Osteocyte (in vitro differentiated cells): ENCODE measurements around the gene IL2RA. TPM values are rescaled to one million over a fixed set of nuclear protein-coding genes. Genes with fewer than 3 reads are reported as not detected.

Source experiments
- DNase-seq: peaks from one replicate; pipeline ENCODE4 v3.0.0; 2021; ENCODE audit warnings: mixed read lengths; ENCODE audit not compliant: unreplicated experiment; ENCODE audit errors: extremely low spot score
- H3K27ac Mint-ChIP-seq: one replicate; pipeline ENCODE4 v1.8.0; 2021; ENCODE audit warnings: mild to moderate bottlenecking, mixed read lengths; ENCODE audit not compliant: unreplicated experiment
- H3K27me3 Mint-ChIP-seq: one replicate; pipeline ENCODE4 v1.8.0; 2021; ENCODE audit warnings: mixed read lengths; ENCODE audit not compliant: unreplicated experiment
- H3K36me3 Mint-ChIP-seq: one replicate; pipeline ENCODE4 v1.8.0; 2021; ENCODE audit warnings: mixed read lengths; ENCODE audit not compliant: unreplicated experiment
- H3K4me1 Mint-ChIP-seq: one replicate; pipeline ENCODE4 v1.8.0; 2021; ENCODE audit warnings: mixed read lengths; ENCODE audit not compliant: unreplicated experiment
- H3K4me3 Mint-ChIP-seq: one replicate; pipeline ENCODE4 v1.8.0; 2021; ENCODE audit warnings: mild to moderate bottlenecking, moderate library complexity, mixed read lengths; ENCODE audit not compliant: unreplicated experiment
- H3K9me3 Mint-ChIP-seq: one replicate; pipeline ENCODE4 v1.8.0; 2021; ENCODE audit warnings: mixed read lengths; ENCODE audit not compliant: unreplicated experiment
- CTCF ChIP-seq: fragments of 200-600 bp; sonication (generic); IDR thresholded peaks from 2 replicates; pipeline ENCODE4 v1.5.0; 2021; ENCODE audit warnings: antibody characterized with exemption, mild to moderate bottlenecking, moderate library complexity
- total RNA-seq: library from RNA; stranded (reverse); gene quantifications from 2 replicates; pipeline ENCODE4 v1.2.1, GENCODE V29; 2021

The IL2RA gene
- total RNA-seq, 1 donor from 2014 or later: not detected

DNA sequence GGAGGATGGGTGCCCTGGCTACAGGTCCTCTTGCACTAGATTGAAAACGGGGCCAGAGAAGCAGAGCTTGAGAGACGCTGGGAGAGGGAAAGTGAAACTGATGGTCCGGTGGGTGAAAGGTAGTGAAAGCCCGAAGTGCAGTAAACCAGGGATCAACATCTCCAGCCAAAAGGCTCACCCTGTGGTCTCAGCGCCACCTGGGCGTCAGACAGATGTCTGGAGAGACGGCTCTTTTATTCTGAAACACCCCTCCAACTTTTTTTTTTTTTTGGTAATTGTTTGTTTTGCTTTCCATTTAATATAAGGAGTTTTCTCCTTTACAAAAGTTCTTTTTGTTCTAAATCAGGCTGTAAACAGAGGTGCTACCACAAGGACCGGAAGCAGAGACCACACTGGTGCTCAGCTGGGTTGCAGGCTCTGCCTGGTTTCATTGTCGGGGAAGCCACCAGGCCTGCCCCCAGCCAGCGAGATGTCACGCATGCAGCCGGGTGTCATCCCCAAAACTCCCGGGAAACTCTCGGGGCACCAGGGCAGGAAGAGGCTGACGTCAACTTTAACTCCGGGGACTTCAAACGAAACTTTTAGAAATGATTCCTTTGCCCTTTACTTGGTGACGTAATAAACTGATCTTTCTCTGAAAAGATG is 11.2 kb downstream of the IL2RA start:
- Mint-ChIP-seq H3K27ac (no peak overlapping the region), H3K4me1 (no peaks in the 10 kb centered on the region), H3K9me3 (no peaks in the 10 kb centered on the region), H3K4me3 (peak overlapping the region; percentile 40), H3K36me3 (no peaks in the 10 kb centered on the region), H3K27me3 (peaks cover 31% of the 10 kb centered on the region)
- no peak for TF ChIP-seq CTCF
- peak; percentile 76 for DNase-seq

- no peak for DNase-seq
- H3K4me1 Mint-ChIP-seq: no peaks in the 10 kb centered on the region
- H3K27me3 Mint-ChIP-seq: peaks cover 35% of the 10 kb centered on the region
Observed at GRCh38 chr10:6049031-6049400, 13.2 kb downstream of the IL2RA start.

DNA sequence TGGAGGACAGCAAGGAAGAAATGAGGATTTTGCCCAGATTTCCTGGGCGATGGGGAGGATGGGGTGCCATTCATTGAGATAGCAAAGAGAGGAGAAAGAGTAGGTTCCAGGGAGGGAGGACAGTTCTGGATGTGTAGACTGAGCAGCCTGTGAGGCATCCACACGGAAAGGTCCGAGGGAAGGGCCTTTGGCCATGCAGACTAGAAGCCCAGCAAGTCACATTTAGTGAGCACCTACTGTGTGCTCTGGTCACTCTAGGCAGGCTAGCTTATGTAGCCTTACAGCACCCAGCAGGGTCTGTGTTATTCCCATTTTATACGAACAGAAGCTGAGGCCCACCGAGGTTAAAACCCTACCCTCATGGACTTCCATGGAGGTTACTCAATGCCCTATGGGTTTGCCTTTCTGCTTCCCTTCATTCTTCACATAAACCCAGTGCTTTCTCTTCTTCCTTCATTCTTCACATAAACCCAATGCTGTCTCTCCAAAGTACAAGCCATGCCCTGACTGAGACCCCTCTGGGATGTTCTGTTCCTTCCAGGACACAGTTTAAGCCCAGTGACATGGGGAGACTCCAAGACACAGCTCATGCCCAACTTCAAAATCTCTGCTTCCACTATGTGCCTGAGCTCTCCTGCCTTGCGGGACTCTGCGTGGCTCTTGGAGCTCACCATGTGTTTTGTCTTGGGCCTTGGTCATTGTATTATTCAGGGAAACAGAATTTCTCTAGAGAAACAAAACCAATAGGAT is 13.7 kb downstream of the IL2RA start:
- H3K4me1 Mint-ChIP-seq: no peaks in the 10 kb centered on the region
- no peaks in the 10 kb centered on the region for H3K9me3 Mint-ChIP-seq
- no peak for TF ChIP-seq CTCF
- H3K36me3 Mint-ChIP-seq: no peaks in the 10 kb centered on the region
- no peak overlapping the region for H3K27ac Mint-ChIP-seq
- peak; percentile 59 for DNase-seq
- no peak overlapping the region for H3K4me3 Mint-ChIP-seq
- H3K27me3 Mint-ChIP-seq: peaks cover 37% of the 10 kb centered on the region

More at GRCh38 chr10:6049031-6049400, 13.2 kb downstream of the IL2RA start:
- Mint-ChIP-seq H3K36me3 (no peaks in the 10 kb centered on the region), H3K27ac (no peak overlapping the region), H3K4me3 (no peak overlapping the region), H3K9me3 (no peaks in the 10 kb centered on the region)
- no peak for TF ChIP-seq CTCF

DNA sequence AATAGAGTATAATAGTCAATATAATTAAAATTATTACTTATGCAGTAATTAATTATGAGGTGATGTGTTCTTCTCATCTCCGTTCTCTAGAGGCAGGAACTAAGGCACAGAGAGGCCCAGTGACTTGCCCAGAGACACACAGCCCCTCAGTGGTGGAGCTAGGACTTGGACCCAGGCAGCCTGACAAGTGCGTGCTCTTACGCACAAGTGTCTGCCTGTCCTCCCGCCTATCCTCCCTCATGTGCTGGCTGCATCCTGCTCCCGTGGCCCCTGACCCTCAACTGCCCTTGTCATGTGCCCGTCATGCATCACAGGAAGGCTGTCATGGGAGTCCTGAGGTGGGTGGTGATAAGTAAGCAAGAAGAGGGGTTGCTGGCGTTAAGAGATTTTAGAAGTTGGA is 14.3 kb downstream of the IL2RA start:
- no peak overlapping the region for H3K27ac Mint-ChIP-seq
- DNase-seq: peak; percentile 46
- no peak overlapping the region for H3K4me3 Mint-ChIP-seq
- no peak for TF ChIP-seq CTCF
- no peaks in the 10 kb centered on the region for H3K9me3 Mint-ChIP-seq
- peaks cover 39% of the 10 kb centered on the region for H3K27me3 Mint-ChIP-seq
- no peaks in the 10 kb centered on the region for H3K36me3 Mint-ChIP-seq
- H3K4me1 Mint-ChIP-seq: no peaks in the 10 kb centered on the region
